ENCODE results near the gene NKAIN1.

DNA sequence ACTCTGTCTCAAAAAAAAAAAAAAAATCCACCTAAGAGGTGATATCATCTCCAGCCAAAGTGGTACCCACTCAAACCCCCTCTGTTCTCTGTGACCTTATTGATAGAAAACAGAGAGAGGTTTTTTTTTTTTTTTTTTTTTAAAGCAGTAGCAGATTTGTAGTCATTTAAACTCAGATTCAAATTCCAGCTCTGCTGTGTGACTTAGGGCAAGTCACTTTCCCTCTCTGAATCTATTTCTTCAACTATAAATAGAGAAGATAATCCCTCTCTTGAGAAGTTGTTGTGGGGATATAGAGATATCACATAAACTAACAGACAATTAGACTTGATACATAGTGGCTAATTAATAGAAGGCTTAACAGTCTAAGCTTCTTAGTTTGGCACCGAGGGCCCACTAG, 48.4 kb downstream of the NKAIN1 start:
- TF ChIP-seq CTCF (IDR thresholded peaks at IDR 0.05 in 4 of 5, conservative IDR thresholded peaks at IDR 0.05 in 1 of 5) = no peak
- TF ChIP-seq POLR2A (IDR thresholded peaks at IDR 0.05) = no peak

Measured in gastrocnemius medialis (tissue), 4 donors.